NCI-H446 treated with DMSO at 0.1 percent for 48 hours (cell line): ENCODE measurements around the gene STT3B.

Experiments
- DNase-seq: peaks from one replicate; lab custom pipeline; 2025; lab: John Stamatoyannopoulos, UW

The STT3B gene

GRCh38 chr3:31552103-31552502 lies 19.4 kb downstream of the STT3B start:
- no peak for DNase-seq

DNA sequence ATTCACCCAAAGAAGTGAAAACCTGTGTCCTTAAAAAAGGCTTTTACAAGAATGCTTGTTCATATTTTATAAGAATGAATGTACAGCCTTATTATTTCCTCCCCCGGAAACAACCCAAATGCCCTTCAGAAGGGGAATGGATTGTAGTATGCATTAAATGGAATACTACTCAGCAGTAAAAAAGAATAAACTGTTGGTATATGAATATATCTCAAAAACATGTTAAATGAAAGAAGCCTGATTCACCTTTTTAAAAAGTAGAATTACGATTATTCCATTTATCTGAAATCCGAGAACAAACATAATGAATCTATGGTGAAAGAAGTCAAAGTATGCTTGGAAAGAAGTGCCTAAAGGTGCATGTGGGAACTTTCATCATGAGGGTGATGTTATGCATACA lies 20.5 kb downstream of the STT3B start:
- no peak for DNase-seq

DNA sequence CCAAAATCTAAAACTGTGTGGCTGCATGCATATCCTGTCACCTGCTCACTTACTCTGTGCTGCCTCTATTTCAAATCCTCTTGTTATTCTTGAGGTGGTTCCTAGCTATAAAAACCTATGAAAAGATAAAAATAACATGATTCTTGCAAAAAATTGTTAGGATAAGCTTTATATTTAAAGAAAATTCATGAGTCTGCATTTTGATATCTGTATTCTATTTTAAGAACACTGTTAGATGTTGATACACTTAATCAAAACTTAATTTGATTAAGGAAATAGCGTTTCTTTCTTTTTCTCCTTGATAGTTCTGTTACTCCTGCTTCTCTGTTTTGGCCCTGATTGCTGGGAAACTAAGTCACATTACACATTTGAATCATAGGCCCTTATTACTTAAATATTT lies 22.5 kb downstream of the STT3B start:
- DNase-seq = no peak

GRCh38 chr3:31559872-31560534 lies 27.3 kb downstream of the STT3B start:
- no peak for DNase-seq

DNA sequence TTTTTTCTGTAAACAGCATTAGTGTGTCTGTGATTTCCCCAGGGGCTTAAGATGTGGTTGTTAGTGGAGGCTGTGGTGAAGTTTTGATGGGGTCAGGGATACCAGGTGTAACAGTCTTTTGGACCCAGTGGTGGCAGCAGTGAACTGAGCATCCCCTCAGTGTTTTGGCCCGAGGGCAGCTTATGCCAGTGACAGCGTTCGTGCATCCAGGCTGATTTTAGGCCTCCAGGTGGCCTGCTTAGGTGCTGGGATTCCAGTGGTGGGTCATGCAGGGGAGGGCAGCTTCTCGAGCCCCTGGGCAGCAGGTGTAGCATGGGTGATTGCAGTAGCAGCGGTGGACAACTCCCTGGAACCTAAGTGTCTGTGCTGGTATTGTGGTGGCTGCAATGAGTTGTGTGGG lies 29.2 kb downstream of the STT3B start:
- DNase-seq = no peak

DNA sequence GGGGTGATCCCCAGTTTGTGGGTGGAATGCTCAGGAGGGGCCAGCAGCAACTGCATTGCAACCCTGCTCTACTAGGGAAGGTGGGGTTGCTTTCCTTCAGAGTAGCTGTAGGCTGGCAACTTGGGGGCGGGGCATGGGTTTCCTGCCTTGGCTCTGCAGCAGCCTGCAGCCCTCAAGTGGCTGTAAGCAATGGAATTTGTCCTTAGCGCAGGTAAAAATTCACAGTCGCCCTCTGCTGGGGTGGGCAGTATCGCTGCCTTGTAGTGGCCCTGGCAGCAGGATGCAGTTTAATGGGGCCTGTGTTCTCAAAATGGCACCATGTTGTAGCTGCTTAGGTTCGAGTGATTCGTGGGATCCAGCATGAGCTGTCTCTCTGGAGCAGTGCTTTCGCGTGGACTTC lies 29.8 kb downstream of the STT3B start:
- no peak for DNase-seq

DNA sequence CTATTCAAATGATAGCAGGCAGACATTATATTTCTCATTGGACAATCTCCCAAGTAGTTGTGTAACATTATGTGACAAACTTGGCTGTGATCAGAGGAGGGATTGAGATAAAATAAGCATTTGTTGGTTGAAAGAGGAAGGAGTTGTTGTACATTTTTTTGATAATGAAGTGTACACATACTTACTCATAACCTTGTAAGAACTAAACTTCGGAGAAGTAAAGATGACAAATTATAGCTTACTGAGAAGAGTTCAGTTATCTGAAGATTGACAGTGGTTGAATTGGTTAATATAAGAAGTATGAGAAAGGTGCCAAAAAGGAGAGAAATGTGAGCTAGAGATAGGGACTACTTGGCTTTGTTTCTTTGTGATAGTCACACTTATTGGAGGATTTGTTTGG lies 32.6 kb downstream of the STT3B start:
- DNase-seq = no peak

DNA sequence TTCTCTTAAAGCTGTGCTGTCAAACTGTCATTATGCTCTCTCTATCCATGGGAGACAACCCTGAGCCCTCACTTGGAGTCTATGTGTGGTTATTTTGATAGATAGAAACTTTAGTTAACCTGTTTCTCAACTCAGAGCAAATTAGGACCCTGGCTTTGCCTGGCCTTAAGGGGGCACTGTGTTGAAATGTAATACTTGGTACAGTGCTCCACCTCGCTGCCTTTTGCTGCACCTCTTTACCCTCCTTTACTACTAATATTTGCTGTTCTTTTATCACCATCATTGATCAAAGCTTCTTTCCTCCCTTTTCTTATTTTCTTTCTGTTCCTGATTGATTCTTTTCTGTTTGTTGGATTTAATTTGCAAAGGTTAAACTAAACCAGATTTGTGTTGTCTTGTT lies 34.3 kb downstream of the STT3B start:
- DNase-seq = no peak

GRCh38 chr3:31568649-31569048 lies 35.9 kb downstream of the STT3B start:
- DNase-seq = no peak

- no peak for DNase-seq
Observed at GRCh38 chr3:31571325-31571724, 38.6 kb downstream of the STT3B start.

DNA sequence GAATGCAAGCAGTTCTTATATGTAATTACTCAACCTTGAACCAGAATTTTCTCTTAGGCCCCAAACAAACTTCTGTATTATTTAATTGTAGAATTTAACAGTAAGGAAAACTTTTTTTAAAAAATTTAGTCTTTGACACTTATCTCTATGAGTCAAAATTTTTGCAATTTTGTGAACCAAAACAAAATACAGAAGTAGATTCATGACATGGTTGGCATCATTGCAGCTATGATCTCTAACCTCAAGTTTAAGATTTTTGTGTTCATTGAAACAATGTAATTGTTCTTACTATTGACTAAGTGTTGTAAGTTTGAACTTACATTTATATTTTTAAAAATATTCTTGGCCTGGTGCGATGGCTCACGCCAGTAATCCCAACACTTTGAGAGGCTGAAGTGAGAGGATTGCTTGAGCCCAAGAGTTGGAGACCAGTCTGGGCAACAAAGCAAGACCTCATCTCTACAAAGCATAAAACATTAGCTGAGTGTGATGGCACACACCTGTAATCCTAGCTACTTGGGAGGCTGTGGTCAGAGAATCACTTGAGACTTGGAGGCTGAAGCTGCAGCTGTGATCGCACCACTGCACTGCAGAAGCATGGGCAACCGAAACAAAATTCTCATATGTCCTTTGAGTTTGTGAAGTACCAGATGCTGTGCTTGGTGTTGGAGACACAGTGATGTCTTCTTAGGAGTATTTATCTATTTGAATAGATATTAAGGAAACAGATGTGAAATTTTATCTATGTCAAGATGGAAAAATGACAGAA lies 39.7 kb downstream of the STT3B start:
- DNase-seq = no peak

- DNase-seq = no peak
Observed at GRCh38 chr3:31573036-31573779, 40.5 kb downstream of the STT3B start.

DNA sequence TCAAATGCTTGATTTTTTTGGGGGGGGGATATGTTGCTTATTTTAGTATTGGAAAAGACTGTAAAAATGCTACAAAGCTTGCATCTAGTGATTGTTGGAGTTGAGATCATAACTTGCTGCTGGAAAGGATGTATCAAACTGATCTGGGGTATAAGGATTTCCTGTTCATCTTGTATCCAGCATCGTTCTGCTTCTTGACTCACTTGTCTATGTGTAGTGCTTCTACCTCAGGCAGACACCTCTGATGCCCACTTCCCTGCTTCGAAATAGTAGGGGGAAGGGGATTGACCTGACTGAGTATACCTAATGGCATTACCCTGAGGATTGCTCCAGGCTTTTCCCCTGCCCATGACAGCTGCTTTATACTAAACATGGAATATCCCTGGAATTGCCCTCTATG lies 42.7 kb downstream of the STT3B start:
- no peak for DNase-seq

DNA sequence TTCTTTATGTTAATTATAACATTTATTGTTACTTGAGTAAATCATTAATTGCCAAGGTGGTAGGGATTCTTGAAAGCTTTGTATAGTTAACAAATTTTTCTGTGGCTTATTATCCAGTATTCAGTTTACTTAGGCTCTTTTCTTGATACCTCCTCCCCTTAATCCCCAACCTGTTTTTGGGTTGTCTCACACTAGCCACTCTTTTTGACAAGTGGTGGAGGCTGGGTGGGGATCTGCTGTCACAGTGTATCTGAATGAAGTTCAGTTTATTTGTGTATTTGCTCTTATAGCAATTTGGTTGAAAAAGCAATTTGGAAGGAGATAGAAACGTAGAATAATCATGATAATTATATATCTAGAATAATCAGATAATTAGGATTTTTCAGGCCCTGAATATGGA lies 43.8 kb downstream of the STT3B start:
- no peak for DNase-seq

- no peak for DNase-seq
Observed at GRCh38 chr3:31577232-31577631, 44.5 kb downstream of the STT3B start.

GRCh38 chr3:31579828-31580227 lies 47.1 kb downstream of the STT3B start:
- DNase-seq = no peak

DNA sequence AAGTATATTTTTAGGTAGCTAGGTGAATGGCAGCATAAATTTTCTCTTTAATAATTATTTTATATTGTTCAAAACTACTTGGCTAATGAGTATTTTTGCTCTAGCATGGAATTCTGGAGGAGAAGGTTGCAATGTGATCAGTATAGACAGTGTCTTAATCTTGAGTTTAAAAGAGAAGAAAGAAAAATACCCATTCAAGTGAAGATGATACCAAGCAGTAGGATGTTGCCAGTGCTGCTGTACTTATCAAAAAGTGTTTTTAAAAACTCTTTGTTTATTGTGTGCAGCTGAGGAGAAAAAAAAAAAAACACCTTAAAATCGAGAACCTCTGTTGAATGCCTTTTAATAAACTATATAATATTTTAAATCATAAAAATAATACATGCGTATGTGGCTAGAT lies 47.9 kb downstream of the STT3B start:
- no peak for DNase-seq

DNA sequence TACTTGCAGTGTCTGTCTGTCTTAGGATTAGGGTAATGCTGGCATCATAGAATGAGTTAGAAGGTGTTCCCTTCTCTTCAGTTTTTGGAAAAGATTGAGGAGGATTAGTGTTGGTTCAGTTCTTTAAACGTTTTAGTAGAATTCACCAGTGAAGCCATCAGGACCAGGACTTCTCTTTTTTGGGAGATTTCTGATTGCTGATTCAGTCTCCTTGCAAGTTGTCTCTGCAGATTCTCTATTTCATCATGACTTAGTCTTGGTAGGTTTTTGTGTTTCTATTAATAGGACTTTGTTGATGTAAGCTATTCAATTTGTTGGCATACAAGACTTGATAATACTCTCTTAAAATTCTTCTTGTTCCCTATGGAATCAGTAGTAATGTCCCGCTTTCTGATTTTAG lies 48.9 kb downstream of the STT3B start:
- DNase-seq = no peak

- no peak for DNase-seq
Observed at GRCh38 chr3:31589228-31589627, 56.5 kb downstream of the STT3B start.

DNA sequence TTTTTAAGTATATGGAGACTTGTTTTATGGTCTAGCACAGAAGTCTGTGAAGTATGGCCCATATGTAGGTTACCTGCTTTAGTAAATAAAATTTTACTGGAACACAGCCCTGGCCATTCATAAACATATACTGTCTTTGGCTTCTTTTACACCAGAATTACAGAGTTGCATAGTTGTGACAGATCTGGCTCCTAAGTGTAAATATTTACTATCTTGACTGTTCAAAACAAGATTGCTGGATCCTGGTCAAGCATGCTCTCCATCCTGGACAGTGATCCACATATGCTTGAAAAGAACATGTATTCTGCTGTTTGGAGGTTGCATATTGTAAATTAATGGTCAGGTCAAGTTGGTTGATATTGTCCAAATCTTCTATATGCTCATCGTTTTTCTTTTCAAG lies 57.9 kb downstream of the STT3B start:
- DNase-seq = no peak

DNA sequence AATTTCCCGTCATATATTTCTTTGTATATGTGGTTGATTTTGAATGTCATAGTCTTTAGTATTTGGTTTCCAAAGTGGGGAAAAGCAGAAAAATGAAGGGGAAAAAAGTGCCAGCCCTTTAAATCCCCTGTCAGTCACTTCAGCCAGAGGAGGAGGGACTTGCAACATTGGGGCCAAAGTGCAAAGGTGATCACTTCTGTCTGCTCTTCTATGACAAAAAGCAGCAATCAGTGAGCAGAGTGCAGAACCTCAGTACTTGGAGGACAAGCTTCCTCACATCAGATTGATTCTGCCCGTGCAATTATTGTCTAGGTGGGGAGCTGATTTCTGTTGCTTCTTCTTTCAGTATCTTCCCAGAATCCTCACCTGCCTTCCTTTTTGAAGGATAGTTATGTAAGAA lies 60.0 kb downstream of the STT3B start:
- no peak for DNase-seq

GRCh38 chr3:31596176-31596575 lies 63.5 kb downstream of the STT3B start:
- no peak for DNase-seq

- DNase-seq = no peak
Observed at GRCh38 chr3:31600431-31600830, 67.7 kb downstream of the STT3B start.
